ENCODE measurements around the gene C17orf75.

Gene C17orf75

DNA sequence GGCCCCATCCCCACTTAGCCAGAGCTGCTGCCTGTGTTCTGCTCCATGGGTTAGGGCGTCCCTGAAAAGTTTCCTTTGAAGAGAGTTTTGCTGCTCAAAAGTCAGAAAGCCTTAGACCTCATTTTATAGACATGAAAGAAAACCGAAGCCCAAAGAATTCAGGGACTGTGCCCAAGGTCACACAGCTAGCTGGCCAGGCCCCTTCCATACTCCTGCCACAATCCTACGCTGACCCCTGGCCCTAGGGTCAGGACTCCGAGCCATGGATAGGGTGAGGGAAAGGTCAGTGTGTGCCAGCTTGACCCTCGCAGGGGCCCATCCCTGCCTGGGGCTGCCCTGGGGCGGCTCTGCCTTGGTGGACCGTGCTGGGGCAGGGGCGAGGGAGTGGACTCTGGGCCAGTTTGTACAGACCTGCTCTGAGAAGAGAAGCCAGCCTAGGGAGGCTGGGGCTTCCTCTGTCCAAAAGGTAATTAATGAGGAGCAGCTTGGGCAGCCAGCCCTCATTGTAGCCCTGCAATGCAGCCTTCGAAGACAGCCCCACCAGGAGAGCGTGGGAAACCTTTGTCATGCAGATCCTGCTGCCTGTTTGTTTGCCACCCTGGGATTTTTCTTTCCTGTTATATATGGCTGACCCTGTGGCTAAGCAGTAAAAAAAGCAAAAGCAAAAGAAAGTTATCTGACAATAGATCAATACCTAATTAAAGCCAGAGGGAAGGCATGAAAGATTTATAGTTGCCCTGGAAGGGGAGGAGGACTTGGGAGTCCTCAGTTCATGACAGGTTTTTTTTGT is 38.9 kb downstream of the C17orf75 start:
- Mint-ChIP-seq H3K36me3 (no peaks in the 10 kb centered on the region), H3K27me3 (no peaks in the 10 kb centered on the region), H3K27ac (no peak overlapping the region), H3K9me3 (ENCODE audit: low read depth) (no peaks in the 10 kb centered on the region), H3K4me1 (ENCODE audit: low read depth) (no peaks in the 10 kb centered on the region), H3K4me3 (no peak overlapping the region)

DNA sequence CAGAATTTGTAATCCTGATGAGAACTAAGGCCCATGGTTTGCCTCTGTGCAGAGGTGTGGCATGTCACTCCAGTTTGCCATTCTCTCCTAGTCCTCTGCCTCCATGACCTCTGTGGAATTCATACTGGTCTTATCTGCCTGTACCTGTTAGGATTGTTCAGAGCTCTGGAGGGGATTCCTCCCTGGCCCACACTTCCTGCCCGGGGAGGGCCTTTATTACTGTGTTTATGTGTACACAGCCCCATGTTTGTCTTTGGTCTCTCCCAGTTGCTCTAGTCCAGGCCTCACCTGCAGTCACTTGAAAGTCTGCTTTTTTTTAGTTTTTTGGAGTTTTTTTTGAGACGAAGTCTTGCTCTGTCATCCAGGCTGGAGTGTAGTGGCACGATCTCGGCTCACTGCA is 39.9 kb downstream of the C17orf75 start:
- Mint-ChIP-seq H3K27me3 (no peaks in the 10 kb centered on the region), H3K4me3 (no peak overlapping the region), H3K27ac (no peak overlapping the region), H3K36me3 (no peaks in the 10 kb centered on the region), H3K9me3 (ENCODE audit: low read depth) (no peaks in the 10 kb centered on the region), H3K4me1 (ENCODE audit: low read depth) (no peaks in the 10 kb centered on the region)

DNA sequence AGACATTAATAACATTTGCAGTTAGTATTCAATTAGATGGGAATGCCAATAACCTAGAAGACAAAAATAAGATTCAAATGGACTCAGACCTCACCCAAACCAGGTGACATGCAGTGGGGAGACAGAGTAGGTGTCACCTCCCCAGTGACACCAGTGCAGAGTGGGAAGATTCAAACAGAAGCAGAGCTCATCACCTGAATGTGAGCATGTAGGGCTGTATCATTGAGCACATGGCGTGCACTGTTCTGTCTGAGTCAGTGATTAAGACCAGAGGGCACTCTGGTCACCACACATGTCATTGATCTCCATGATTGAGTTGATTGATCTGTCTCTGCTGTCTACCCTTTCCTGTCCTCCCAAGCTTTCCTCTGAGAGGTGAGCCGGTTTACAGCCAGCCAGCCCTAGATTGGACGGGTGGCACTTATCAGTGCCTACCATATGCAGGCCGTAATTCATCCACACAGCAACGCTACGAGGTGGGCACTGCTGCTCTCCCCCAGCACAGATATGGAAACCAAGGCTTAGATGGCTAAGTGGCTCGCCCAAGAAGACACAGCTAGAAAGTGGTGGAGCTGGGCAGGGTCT is 42.3 kb downstream of the C17orf75 start:
- Mint-ChIP-seq H3K36me3 (no peaks in the 10 kb centered on the region), H3K27me3 (no peaks in the 10 kb centered on the region), H3K9me3 (ENCODE audit: low read depth) (no peaks in the 10 kb centered on the region), H3K4me3 (no peak overlapping the region), H3K4me1 (ENCODE audit: low read depth) (no peaks in the 10 kb centered on the region), H3K27ac (no peak overlapping the region)

DNA sequence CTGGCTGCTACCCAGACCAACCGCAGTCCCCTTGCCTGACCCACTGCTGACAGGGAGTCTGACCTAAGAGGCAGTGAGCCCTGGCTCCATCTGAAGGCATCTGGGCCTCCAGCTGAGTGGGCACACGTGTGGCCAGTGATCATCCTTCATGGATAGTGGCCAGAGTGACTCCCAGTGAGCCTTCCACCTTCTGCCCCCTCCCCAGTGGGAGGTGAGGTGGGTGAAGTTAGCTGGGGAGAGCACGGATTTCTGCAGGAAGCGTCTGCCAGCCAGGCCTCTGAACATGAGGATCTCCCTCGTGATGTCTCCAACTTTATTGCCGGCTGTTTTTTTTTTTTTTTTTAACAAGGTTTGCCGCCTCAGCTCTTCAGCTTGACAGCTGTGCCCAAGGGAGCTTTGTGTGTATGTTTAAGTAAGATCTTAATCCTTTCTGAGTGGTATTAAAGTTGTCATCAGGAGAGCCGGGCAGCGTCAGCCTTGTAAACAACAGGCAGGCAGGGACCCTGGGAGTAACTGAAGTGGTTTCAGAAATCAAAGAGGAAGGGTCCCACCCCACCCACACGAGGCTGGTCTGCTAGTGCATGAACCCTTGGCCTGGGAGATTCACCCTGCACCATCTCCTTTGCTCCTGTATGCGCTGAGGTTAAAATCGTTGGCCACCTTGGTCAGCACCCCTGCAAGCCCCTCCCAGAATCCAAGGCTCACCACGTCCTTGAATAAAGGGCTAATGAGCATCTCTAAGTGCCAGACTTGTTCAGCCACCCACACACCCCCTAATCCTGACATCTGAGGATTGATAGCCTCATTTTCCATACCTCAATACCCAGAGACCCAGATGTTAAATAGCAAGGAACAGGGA is 43.0 kb downstream of the C17orf75 start:
- H3K9me3 Mint-ChIP-seq (ENCODE audit: low read depth): no peaks in the 10 kb centered on the region

DNA sequence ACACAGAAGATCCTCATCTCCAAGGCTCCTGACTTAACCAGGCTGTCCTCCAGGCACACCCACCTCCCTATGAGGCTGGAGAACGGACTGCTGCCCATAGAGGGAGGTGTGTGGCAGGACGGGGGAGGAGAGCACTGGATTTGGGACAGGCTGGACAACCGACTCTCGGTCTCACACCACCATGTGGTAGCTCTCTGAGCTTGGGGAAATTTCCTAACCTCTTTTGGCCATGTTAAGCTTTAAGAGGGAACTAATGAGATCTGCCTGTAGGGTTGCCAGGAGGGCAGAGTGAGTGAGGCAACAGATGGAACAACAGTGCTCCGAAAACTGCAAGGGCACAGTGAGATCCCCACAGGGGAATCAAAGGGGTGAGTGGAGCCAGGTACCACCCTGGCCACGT is 43.7 kb downstream of the C17orf75 start:
- Mint-ChIP-seq H3K27ac (no peak overlapping the region), H3K27me3 (no peaks in the 10 kb centered on the region), H3K4me3 (no peak overlapping the region), H3K4me1 (ENCODE audit: low read depth) (no peaks in the 10 kb centered on the region), H3K9me3 (ENCODE audit: low read depth) (no peaks in the 10 kb centered on the region), H3K36me3 (no peaks in the 10 kb centered on the region)

More for the DNA sequence above, 43.0 kb downstream of the C17orf75 start:
- Mint-ChIP-seq H3K4me3 (no peak overlapping the region), H3K27me3 (no peaks in the 10 kb centered on the region), H3K27ac (no peak overlapping the region), H3K36me3 (no peaks in the 10 kb centered on the region), H3K4me1 (ENCODE audit: low read depth) (no peaks in the 10 kb centered on the region)

DNA sequence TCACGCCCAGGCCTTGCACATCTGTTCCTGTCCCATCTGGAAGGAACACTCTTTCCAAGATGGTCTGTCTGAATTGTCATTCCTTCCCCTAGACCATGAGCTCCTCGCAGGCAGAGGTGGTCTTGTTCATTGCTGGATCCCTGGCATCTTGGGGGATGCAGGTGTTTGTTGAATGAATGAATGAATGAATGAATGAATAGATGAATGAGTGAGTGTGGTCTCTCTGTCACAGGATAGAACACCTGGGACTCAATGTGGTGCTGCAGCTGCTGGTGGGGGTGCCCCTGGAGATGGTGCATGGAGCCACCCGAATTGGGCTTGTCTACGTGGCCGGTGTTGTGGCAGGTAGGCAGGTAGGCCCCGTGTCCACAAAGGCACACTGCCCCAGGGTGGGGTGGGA is 44.1 kb downstream of the C17orf75 start:
- H3K9me3 Mint-ChIP-seq (ENCODE audit: low read depth): no peaks in the 10 kb centered on the region
- no peaks in the 10 kb centered on the region for H3K36me3 Mint-ChIP-seq
- H3K27ac Mint-ChIP-seq: no peak overlapping the region
- no peak overlapping the region for H3K4me3 Mint-ChIP-seq
- no peaks in the 10 kb centered on the region for H3K27me3 Mint-ChIP-seq
- no peaks in the 10 kb centered on the region for H3K4me1 Mint-ChIP-seq (ENCODE audit: low read depth)

DNA sequence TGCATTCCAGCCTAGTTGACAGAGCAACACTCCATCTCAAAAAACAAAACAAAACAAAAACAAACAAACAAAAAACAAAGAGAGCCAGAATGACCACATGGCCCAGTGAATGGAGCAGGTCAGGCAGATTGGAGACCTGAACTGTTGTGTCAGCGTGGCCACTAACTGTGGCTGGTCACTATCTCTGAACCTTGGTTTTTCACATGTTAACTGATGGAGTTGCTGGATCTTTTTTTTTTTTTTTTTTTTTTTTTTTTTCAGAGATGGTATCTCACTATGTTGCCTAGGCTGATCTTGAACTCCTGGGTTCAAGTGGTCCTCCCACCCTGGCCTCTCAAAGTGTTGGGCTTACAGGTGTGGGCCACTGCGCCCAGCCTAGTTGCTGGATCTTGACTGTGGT is 44.5 kb downstream of the C17orf75 start:
- no peaks in the 10 kb centered on the region for H3K9me3 Mint-ChIP-seq (ENCODE audit: low read depth)
- H3K36me3 Mint-ChIP-seq: no peaks in the 10 kb centered on the region
- H3K27me3 Mint-ChIP-seq: no peaks in the 10 kb centered on the region
- no peak overlapping the region for H3K27ac Mint-ChIP-seq
- H3K4me3 Mint-ChIP-seq: no peak overlapping the region
- no peaks in the 10 kb centered on the region for H3K4me1 Mint-ChIP-seq (ENCODE audit: low read depth)

DNA sequence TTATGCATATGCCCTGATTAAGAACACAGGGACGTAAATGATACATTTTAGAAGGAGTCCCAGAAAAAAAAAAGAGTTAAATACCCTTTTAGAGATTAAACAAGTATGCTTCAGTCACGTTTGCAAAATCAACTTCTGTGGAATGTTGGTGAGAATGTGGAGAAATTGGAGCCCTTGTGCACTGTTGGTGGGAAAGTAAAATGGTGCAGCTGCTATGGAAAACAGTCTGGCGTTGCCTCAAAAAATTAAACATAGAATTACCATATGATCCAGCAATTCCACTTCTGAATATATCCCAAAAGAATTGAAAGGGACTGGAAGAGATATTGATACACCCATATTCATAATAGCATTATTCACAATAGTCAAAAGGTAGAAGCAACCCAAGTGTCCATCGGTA is 49.9 kb downstream of the C17orf75 start:
- no peak overlapping the region for H3K27ac Mint-ChIP-seq
- no peaks in the 10 kb centered on the region for H3K36me3 Mint-ChIP-seq
- H3K4me1 Mint-ChIP-seq (ENCODE audit: low read depth): no peaks in the 10 kb centered on the region
- H3K9me3 Mint-ChIP-seq (ENCODE audit: low read depth): no peaks in the 10 kb centered on the region
- H3K27me3 Mint-ChIP-seq: peaks cover 4% of the 10 kb centered on the region
- H3K4me3 Mint-ChIP-seq: no peak overlapping the region

DNA sequence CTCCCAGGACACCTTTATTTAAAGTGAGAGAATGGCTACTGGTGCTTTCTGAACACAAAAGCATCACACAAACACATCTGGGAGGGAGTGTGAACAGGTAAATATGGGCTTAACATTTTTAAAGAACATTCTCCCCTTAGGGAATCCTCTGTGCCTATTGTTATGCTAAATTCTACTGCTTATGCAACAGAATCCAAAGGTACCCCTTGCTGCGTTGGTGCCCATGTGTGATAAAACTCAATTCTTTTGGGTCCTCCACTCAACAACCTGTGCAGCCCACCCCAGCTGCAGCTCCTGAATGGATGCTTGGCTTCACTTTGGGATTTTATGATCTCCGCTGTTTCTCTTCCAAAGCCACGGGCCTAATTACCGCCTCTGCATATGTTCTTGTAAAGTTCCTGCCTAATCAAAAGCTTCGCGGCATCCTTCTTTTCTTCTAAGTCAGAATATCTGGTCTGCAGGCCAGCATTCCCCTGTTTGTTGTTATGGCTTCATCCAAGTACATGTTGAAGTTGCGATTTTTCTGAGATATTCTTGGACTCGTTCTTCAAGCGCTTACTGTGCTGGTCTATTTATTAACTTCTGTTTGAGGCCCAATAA is 52.4 kb downstream of the C17orf75 start:
- Mint-ChIP-seq H3K27ac (no peak overlapping the region), H3K4me1 (ENCODE audit: low read depth) (no peaks in the 10 kb centered on the region), H3K27me3 (peaks cover 4% of the 10 kb centered on the region), H3K36me3 (no peaks in the 10 kb centered on the region), H3K4me3 (no peak overlapping the region), H3K9me3 (ENCODE audit: low read depth) (no peaks in the 10 kb centered on the region)

DNA sequence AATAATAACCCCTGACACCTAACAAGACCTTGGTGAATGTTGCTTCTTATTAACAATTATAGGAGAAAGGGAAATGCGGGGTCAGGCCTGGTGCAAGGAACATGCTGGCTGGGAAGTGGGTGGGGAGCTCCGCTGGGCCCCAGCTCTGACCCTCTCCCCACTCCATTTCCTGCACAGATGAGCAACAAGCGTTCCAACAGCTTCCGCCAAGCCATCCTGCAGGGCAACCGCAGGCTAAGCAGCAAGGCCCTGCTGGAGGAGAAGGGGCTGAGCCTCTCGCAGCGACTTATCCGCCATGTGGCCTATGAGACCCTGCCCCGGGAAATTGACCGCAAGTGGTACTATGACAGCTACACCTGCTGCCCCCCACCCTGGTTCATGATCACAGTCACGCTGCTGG is 53.4 kb downstream of the C17orf75 start:
- H3K4me1 Mint-ChIP-seq (ENCODE audit: low read depth): no peaks in the 10 kb centered on the region
- H3K36me3 Mint-ChIP-seq: no peaks in the 10 kb centered on the region
- H3K9me3 Mint-ChIP-seq (ENCODE audit: low read depth): no peaks in the 10 kb centered on the region
- H3K27ac Mint-ChIP-seq: no peak overlapping the region
- H3K4me3 Mint-ChIP-seq: no peak overlapping the region
- H3K27me3 Mint-ChIP-seq: peaks cover 5% of the 10 kb centered on the region

DNA sequence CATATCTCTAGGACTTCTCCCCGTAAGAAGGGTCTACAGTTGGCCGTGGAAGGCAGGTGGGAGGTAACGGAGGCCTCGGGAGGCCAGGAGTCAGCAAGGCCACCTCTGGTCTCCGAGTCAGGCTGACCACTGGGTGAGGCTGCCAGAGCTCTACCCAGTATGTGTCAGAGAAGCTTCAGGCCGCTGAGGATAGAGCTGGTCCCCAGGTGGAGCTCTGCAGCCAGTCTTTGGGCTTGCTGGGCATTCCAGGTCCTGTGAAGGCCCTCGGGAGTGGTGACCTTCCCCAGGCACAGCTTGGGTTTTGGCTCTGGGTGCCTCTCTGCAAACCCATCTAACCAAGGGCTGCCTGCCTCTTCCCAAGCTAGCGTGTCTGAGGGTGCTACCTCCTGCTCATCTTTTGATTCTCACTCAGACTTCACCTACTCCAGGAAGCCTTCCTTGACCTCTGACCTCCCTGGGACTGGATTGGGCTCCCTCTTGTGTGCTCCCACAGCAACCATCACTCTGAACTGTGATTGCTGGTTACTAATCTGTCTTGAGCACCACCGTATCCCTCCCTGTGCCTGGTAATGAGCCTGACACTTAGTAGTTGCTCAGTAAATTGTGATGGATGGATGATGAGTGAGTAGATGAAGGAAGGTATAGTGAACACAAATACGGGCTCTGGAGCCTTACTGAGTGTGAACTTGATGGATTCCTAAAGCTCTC is 54.0 kb downstream of the C17orf75 start:
- no peak overlapping the region for H3K27ac Mint-ChIP-seq
- no peak overlapping the region for H3K4me3 Mint-ChIP-seq
- no peaks in the 10 kb centered on the region for H3K9me3 Mint-ChIP-seq (ENCODE audit: low read depth)
- no peaks in the 10 kb centered on the region for H3K4me1 Mint-ChIP-seq (ENCODE audit: low read depth)
- peaks cover 5% of the 10 kb centered on the region for H3K27me3 Mint-ChIP-seq
- H3K36me3 Mint-ChIP-seq: no peaks in the 10 kb centered on the region

DNA sequence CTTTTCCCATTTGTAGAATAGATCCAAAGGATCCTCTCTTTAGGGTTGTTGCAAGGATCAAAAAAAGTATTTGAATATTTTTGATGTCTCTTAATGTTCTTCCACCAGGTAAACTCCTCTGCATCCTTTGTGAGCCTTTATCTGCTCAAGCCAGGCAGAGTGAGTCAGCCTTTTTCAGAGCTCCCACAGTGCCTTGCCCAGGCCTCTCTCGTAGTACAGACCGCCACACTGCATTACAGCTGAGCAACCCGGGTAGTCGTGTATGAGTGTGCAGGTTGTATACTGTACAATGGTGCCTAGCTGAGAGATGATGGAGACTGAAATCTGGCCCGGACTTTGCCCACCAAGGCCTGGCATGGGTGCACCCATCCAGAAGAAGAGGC is 55.5 kb downstream of the C17orf75 start:
- Mint-ChIP-seq H3K9me3 (ENCODE audit: low read depth) (no peaks in the 10 kb centered on the region), H3K4me3 (no peak overlapping the region), H3K27me3 (peaks cover 5% of the 10 kb centered on the region), H3K4me1 (ENCODE audit: low read depth) (no peaks in the 10 kb centered on the region), H3K36me3 (no peaks in the 10 kb centered on the region), H3K27ac (no peak overlapping the region)

DNA sequence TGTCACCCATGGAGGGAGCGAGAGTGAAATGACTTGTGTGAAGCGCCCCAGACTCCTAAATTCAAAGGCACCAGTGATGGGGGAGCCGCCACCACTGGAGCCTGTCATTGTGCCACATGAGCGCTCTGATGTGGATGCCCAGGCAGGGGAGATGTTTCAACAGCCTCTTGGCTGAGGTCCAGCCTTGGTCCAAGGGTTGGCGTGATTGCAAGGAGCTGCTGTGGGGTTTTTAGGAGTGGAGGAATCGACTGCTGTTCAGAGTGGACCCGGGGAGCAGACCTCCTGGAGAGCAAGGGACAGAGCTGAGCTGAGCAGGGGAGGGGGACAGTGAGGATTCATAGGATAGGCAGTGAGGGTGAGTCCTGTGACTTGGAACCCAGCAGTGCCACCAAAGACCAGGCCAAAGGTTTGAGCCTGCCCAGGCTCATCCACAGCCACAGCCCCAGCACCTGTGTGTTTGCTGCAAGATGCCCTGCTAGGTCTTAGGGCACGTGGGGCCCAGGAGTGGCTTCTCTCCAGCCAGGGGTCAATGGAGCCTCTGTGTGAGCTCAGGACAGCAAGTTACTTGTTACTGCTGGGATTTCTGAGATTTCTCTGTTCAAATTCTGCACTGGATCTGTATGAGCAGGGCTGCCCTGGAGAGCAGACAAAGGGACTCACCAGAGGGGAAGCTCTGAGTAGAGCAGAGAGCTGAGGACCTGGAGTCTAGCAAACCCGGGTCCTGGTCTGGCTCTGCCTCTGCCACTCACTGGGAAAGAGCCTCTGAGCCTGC is 56.0 kb downstream of the C17orf75 start:
- no peaks in the 10 kb centered on the region for H3K9me3 Mint-ChIP-seq (ENCODE audit: low read depth)
- no peaks in the 10 kb centered on the region for H3K4me1 Mint-ChIP-seq (ENCODE audit: low read depth)
- no peaks in the 10 kb centered on the region for H3K36me3 Mint-ChIP-seq
- peaks cover 5% of the 10 kb centered on the region for H3K27me3 Mint-ChIP-seq
- H3K27ac Mint-ChIP-seq: no peak overlapping the region
- H3K4me3 Mint-ChIP-seq: no peak overlapping the region

DNA sequence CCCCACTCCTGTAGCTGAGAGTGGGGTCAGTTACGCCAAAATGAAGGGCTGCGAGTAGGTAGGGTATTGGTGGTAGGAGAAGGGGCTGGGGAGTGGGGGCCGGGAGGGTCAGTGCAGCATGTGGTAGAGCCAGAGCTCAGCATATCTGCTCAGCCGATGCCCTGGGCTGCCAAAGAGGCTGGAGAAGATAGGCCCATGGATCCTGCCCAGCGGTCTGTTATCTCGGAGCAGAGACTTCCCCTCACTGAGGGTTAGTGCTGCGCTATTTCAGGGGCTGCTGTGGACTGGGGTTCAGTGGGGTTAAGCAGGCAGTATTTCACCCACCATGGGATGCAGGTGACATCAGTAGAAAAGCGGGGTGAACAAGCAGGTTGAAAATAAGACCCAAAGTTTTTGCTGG is 56.7 kb downstream of the C17orf75 start:
- Mint-ChIP-seq H3K27me3 (peaks cover 5% of the 10 kb centered on the region), H3K4me1 (ENCODE audit: low read depth) (no peaks in the 10 kb centered on the region), H3K9me3 (ENCODE audit: low read depth) (no peaks in the 10 kb centered on the region), H3K4me3 (no peak overlapping the region), H3K36me3 (no peaks in the 10 kb centered on the region), H3K27ac (no peak overlapping the region)

Data from activated naive CD8-positive, alpha-beta T cell (primary cell).